ENCODE measurements around the gene ACER1.
"Not testable (repeated sequence)": the region's sequence is repeated elsewhere in the genome, so short reads cannot be mapped to it uniquely, and the experiment has no call there.

The ACER1 gene

GRCh38 chr19:6333439-6333838 is at the start of gene ACER1:
Gene ACER1, minus strand, starts transcription at chr19:6333612. Its CDS starts 61 bp downstream, at chr19:6333551.
- DNase-seq (ENCODE audit: low spot score): no peak

DNA sequence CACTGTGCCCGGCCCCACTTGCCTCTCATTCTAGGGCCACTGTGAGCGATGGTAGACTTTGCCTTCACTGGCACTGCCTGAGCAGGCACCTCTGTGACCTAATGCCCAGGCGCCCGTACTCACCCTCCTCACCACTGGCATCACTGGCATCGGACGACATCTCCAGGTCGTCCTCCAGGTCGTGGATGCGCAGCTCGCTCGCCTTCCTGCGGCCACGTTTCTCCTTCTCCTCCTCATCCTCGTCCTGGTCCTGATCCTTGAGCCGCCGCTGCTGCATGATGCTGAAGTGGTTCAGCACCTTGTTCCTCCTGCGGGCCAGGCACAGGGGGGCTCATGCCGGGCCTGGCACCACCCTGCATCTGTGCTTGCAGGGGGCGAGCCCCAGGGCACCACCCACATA is 49.8 kb upstream of the ACER1 start:
- no peak for DNase-seq (ENCODE audit: low spot score)

- no peak for DNase-seq (ENCODE audit: low spot score)
Observed at GRCh38 chr19:6381030-6381750, 47.8 kb upstream of the ACER1 start.

- DNase-seq (ENCODE audit: low spot score): no peak
Observed at GRCh38 chr19:6379744-6380143, 46.3 kb upstream of the ACER1 start.

DNA sequence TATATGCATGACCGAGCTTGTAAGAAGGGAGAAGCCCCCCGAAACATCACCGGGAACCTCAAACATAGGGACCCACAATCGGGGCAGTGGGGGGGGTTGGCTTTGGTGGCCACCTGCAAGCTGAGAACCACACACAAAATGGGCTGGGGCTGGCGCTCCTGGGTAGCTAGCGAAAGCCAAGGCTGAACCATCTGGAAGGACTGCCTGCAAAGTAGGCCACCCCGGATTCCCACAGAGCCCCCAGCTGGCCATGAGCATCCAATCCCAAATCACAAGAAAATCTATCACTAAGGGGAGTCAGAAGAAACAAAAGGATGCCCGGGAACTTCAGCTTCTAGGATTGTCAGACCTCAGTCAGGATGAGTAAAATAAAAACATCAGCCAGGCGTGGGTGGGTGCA is 45.1 kb upstream of the ACER1 start:
- DNase-seq (ENCODE audit: low spot score): no peak

DNA sequence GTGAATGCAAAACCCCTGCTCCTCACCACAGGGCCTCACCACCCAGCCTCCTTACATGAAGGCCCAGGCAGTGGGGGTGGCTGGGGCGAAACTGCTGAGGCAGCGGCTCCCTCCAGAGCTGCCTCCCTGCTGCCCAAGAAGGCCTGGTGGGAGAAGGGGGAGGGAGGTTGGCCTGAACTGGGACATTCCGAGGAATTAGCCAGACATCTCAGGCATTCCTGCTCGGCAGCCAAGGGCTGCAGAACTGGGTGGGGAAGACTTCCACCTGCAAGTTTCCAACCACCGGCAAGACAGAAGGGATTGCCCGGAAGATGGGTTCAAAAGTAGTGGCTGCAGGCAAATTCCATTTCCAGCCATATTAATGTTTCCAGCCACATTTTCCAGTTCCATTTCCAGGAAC is 44.6 kb upstream of the ACER1 start:
- DNase-seq (ENCODE audit: low spot score): no peak

DNA sequence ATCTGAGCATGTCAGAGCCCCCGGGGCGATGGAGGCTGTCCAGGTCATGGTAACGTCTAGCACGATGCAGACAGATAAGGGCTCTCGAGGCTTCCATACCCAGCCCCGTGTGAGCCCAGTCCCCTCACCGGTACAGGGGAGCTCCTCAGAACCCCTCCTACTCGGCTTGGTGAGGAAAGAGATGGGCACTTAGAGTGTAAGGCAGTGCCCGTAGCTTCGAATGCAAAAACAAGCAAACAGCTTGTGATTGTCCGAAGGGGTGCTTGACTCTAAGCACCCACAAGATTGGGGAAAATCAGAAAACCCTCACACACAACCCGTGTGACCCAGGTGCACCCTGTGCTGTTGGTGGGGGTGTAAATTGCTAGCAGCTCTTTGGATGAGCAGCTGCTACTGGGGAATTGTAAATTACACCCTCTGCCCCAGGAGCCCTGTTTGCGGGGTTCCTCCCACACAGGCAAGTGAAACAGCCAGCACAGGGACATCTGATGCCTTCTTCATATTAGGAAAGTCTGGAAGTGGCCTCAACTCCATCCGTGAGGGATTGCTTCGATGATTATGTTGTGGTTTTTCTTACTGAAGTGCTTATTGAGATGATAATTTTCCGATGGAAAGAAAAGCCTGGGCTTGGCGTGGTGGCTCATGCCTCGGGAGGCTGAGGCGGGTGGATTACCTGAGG is 43.2 kb upstream of the ACER1 start:
- no peak for DNase-seq (ENCODE audit: low spot score)

GRCh38 chr19:6375411-6376010 is 42.1 kb upstream of the ACER1 start, which contains the start of gene PSPN:
Gene PSPN, minus strand, starts transcription at chr19:6375933. Its CDS starts 84 bp downstream, at chr19:6375849.
- no peak for DNase-seq (ENCODE audit: low spot score)

- DNase-seq (ENCODE audit: low spot score): no peak
Observed at GRCh38 chr19:6374711-6375410, 41.4 kb upstream of the ACER1 start.

- no peak for DNase-seq (ENCODE audit: low spot score)
Observed at GRCh38 chr19:6374161-6374709, 40.8 kb upstream of the ACER1 start.

DNA sequence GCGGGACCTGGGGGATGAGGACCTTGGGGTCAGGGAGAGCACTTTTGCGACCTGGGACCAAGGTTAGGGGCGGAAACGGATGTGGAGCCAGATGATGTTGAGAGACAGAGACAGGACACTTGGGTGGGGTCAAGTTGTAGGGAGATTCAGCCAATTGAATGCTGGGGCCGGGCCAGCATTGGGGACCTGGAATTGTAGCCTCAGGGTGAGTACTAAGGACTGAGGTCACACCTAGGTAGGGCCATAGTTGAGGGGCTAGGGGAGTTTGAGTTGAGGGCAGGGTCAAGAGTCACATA is 40.3 kb upstream of the ACER1 start:
- DNase-seq (ENCODE audit: low spot score): no peak

DNA sequence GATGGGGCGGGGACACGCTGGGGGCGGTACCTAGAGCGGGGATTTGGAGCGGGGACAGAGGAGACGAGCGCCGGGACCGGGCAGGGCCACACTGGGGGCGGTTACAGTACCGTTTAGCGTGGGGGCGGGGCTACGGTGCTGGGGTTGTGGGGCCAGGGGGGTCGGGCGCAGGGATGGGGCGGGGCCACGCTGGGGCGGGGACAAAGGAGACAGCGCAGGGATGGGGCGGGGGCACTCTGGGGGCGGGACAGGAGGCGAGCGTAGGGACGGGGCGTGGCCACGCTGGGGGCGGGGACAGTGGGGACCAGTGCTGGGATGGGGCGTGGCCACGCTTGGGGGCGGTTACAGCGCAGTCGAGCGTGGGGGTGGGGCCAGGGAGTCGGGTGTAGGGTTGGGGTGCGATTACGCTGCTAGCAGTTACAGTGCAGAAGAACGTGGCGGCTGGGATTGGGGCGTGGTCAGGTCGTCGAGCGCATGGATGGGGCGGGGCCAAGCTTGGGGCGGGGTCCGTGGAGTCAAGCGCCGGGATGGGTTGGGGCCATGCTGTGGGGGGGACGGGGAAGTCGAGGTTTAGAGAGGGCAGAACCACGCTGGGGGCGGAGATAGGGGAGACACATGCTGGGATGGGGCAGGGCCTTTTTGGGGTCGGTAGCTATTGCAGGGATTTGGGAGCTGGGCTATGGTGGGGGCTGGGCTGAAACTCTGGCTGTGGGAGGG is 39.8 kb upstream of the ACER1 start:
- peak; percentile 99 for DNase-seq (ENCODE audit: low spot score)

DNA sequence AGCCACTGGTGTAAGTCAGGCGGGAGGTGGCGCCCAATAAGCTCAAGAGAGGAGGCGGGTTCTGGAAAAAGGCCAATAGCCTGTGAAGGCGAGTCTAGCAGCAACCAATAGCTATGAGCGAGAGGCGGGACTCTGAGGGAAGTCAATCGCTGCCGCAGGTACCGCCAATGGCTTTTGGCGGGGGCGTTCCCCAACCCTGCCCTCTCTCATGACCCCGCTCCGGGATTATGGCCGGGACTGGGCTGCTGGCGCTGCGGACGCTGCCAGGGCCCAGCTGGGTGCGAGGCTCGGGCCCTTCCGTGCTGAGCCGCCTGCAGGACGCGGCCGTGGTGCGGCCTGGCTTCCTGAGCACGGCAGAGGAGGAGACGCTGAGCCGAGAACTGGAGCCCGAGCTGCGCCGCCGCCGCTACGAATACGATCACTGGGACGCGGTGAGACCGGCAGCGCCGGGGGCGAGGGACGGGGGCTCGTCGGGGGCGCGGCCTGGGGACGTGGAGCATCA is 39.2 kb upstream of the ACER1 start, which contains the start of gene ALKBH7:
Gene ALKBH7, plus strand, starts transcription at position 201 of the 502 bp plus-strand sequence. Its CDS starts 27 bp downstream, at position 228.
- DNase-seq (ENCODE audit: low spot score): peak; percentile 97

- no peak for DNase-seq (ENCODE audit: low spot score)
Observed at GRCh38 chr19:6364353-6364752, 30.9 kb upstream of the ACER1 start.

- no peak for DNase-seq (ENCODE audit: low spot score)
Observed at GRCh38 chr19:6362351-6362801, 29.0 kb upstream of the ACER1 start.

DNA sequence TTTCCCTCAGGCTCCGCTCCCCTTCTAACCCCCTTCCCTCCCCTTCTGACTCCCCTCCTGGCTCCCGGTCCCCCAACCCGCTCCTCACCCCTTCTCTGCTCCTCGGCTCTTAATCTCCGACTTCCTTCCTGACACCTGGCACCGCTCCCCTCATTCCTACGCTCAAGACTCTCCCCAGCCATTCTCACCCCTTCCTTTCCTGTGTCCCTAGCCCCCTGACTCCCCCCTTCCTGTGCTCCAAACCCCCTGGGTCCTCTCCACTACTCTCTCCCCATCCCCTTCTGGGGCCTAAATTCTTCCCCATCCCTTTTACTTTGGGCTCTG is 28.6 kb upstream of the ACER1 start:
- DNase-seq (ENCODE audit: low spot score): no peak

DNA sequence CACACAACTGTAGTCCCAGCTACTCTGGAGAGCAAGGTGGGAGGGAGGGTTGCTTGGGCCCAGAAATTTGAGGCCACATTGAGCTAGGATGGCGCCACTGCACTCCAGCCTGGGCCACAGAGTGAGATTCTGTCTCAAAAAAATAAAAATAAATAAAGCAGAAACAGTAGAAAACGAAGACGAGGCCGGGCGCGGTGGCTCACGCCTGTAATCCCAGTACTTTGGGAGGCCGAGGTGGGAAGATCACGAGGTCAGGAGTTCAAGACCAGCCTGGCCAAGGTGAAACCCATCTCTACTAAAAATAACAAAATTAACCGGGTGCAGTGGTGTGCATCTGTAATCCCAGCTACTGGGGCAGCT is 27.4 kb upstream of the ACER1 start:
- DNase-seq (ENCODE audit: low spot score): not testable (repeated sequence)

- DNase-seq (ENCODE audit: low spot score): not testable (repeated sequence)
Observed at GRCh38 chr19:6360445-6360844, 27.0 kb upstream of the ACER1 start.

DNA sequence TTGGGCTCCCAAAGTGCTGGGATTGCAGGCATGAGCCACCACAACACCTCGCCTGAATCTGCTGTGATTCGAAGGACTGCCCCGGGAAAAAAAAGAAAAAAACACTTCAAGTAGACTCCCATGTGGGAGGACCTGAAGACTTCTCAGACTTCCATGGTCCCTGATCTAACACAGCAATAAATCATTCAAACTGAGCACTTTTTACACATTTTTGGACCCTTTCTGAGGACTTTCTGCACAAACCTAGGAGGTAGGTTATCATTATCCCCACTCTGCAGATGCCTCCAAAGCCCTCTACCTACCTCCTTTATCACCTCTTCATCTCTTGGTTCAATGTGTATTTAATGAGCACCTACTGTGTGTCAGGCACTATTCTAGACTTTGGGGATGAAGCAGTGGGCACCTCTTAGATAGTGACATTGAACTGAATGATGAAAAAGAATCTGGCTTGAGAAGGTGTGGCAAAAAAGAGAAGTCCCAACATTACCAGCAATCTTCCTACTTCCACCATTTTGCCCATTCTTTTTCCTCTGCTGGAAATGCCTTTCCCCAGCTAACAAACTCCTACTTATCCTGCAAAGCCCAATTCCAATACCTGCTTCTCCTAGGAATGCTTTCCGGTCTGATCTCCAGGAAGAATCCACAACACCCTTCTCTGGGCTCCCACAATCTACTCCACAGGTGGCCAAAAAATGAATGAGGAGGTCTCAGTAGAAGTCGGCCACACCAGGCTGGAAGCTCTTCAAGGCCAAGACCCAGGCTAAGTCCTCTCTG is 26.3 kb upstream of the ACER1 start:
- DNase-seq (ENCODE audit: low spot score): no peak

GRCh38 chr19:6358003-6358402 is 24.6 kb upstream of the ACER1 start:
- no peak for DNase-seq (ENCODE audit: low spot score)

DNA sequence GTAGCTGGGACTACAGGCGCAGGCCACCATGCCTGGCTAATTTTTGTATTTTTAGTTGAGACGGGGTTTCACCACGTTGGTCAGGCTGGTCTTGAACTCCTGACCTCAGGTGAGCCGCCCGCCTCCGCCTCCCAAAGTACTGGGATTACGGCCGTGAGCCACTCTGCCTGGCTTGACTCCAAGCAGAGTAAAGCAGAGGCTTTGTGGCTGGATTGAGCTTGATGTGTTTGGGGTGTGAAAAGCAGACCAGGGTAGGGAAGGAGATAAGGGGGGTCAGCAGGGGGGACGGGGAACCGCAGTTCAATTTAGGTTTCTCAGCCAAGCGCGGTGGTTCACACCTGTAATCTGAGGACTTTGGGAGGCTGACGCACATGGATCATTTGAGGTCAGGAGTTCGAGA is 23.8 kb upstream of the ACER1 start:
- no peak for DNase-seq (ENCODE audit: low spot score)
